OCI-LY1 (cell line): ENCODE data around the gene RASA3.

Experiments used
- H2AFZ ChIP-seq: fragments of 200-600 bp; sonication (generic), shearing (Covaris generic); 2 replicates; pipeline ENCODE4 v1.6.0; 2014; ENCODE audit warnings: antibody characterized with exemption, mild to moderate bottlenecking, low read length
- H3F3A ChIP-seq: fragments of 200-600 bp; sonication (generic), shearing (Covaris generic); 2 replicates; pipeline ENCODE4 v1.6.0; 2014; ENCODE audit warnings: mild to moderate bottlenecking, antibody characterized with exemption, low read length, moderate library complexity; ENCODE audit not compliant: insufficient read depth
- H3K27ac ChIP-seq: fragments of 200-600 bp; sonication (generic); 2 replicates; pipeline ENCODE4 v1.5.1; 2014; ENCODE audit warnings: low read length, mixed run types, mild to moderate bottlenecking, low read depth; ENCODE audit not compliant: poor library complexity, severe bottlenecking
- H3K27me3 ChIP-seq: fragments of 200-600 bp; sonication (generic); 2 replicates; pipeline ENCODE4 v1.6.0; 2014; ENCODE audit warnings: antibody characterized with exemption, mild to moderate bottlenecking, low read length, moderate library complexity; ENCODE audit not compliant: insufficient read depth
- H3K36me3 ChIP-seq: fragments of 200-600 bp; sonication (generic); 2 replicates; pipeline ENCODE4 v1.6.1; 2014; ENCODE audit warnings: mild to moderate bottlenecking, antibody characterized with exemption, low read length, moderate library complexity, mixed read lengths; ENCODE audit not compliant: insufficient read depth
- H3K4me1 ChIP-seq: fragments of 200-600 bp; sonication (generic); 2 replicates; pipeline ENCODE4 v1.5.1; 2014; ENCODE audit warnings: mild to moderate bottlenecking, low read length, moderate library complexity; ENCODE audit not compliant: insufficient read depth, severe bottlenecking
- H3K4me2 ChIP-seq: fragments of 200-600 bp; sonication (generic), shearing (Covaris generic); 2 replicates; pipeline ENCODE4 v1.6.1; 2014; ENCODE audit warnings: low read length
- H3K4me3 ChIP-seq: fragments of 200-600 bp; sonication (generic); 2 replicates; pipeline ENCODE4 v1.5.1; 2014; ENCODE audit warnings: low read length, low read depth, mild to moderate bottlenecking, mixed read lengths; ENCODE audit not compliant: poor library complexity, severe bottlenecking
- H3K79me2 ChIP-seq: fragments of 200-600 bp; shearing (Covaris generic); 2 replicates; pipeline ENCODE4 v1.6.1; 2016; ENCODE audit warnings: mixed run types, low read length, mixed read lengths; ENCODE audit not compliant: insufficient read depth
- H3K9ac ChIP-seq: fragments of 200-600 bp; sonication (generic), shearing (Covaris generic); 2 replicates; pipeline ENCODE4 v1.6.1; 2014; ENCODE audit warnings: mild to moderate bottlenecking, low read length, mixed read lengths
- H3K9me2 ChIP-seq: fragments of 200-600 bp; sonication (generic), shearing (Covaris generic); 2 replicates; pipeline ENCODE4 v1.6.1; 2014; ENCODE audit warnings: low read depth, mild to moderate bottlenecking, low read length, mixed read lengths
- H3K9me3 ChIP-seq: fragments of 200-600 bp; shearing (Covaris generic); 2 replicates; pipeline ENCODE4 v1.6.1; 2014; ENCODE audit warnings: low read length, mixed read lengths
- H4K20me1 ChIP-seq: fragments of 200-600 bp; sonication (generic), shearing (Covaris generic); 2 replicates; pipeline ENCODE4 v1.6.0; 2016; ENCODE audit warnings: mild to moderate bottlenecking, low read length; ENCODE audit not compliant: insufficient read depth
- EZH2 ChIP-seq: fragments of 200-600 bp; sonication (generic), shearing (Covaris generic); IDR thresholded peaks from 2 replicates; pipeline ENCODE4 v1.8.0; 2017; ENCODE audit warnings: borderline replicate concordance, mixed run types, mild to moderate bottlenecking, antibody characterized with exemption, low read length, moderate library complexity, mixed read lengths
- TF ChIP-seq, protein P1 (sequence below): fragments of 200-600 bp; sonication (generic), shearing (Covaris generic); IDR thresholded peaks from 2 replicates; pipeline ENCODE4 v1.5.1; 2017; ENCODE audit warnings: mild to moderate bottlenecking, antibody characterized with exemption, low read length, moderate library complexity, mixed read lengths

Gene RASA3

DNA sequence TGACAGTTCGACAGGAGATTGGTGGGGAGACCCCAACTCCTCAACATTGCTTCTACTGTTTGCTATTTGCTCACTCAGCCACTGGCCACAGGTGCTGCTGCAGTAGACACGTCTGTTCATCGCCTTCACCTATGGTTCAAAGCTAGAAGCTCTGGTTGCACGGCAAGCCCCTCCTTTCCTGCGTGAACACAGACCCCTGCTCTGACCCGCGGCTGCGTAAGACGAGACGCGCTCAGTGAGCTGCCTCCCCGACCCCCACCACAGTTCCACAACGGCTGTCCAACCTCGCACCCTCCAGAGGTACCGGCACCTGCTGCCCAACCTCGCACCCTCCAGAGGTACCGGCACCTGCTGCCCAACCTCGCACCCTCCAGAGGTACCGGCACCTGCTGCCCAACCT lies 6.8 kb downstream of the RASA3 start:
- Histone ChIP-seq H3F3A (peaks cover 8% of the 10 kb centered on the region; the same call in 1 of the 2 replicates), H3K9me2 (no peaks in the 10 kb centered on the region), H3K9me3 (no peaks in the 10 kb centered on the region), H4K20me1 (no peaks in the 10 kb centered on the region), H3K36me3 (no peaks in the 10 kb centered on the region), H3K79me2 (no peaks in the 10 kb centered on the region), H3K4me2 (no peak overlapping the region), H3K4me3 (no peak overlapping the region), H3K9ac (no peak overlapping the region), H3K27ac (no peak overlapping the region), H3K27me3 (no peaks in the 10 kb centered on the region), H3K4me1 (peaks cover 24% of the 10 kb centered on the region), H2AFZ (no peak overlapping the region)
- TF ChIP-seq, protein P1, sequence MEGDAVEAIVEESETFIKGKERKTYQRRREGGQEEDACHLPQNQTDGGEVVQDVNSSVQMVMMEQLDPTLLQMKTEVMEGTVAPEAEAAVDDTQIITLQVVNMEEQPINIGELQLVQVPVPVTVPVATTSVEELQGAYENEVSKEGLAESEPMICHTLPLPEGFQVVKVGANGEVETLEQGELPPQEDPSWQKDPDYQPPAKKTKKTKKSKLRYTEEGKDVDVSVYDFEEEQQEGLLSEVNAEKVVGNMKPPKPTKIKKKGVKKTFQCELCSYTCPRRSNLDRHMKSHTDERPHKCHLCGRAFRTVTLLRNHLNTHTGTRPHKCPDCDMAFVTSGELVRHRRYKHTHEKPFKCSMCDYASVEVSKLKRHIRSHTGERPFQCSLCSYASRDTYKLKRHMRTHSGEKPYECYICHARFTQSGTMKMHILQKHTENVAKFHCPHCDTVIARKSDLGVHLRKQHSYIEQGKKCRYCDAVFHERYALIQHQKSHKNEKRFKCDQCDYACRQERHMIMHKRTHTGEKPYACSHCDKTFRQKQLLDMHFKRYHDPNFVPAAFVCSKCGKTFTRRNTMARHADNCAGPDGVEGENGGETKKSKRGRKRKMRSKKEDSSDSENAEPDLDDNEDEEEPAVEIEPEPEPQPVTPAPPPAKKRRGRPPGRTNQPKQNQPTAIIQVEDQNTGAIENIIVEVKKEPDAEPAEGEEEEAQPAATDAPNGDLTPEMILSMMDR, result no peak
- TF ChIP-seq EZH2, result no peak

DNA sequence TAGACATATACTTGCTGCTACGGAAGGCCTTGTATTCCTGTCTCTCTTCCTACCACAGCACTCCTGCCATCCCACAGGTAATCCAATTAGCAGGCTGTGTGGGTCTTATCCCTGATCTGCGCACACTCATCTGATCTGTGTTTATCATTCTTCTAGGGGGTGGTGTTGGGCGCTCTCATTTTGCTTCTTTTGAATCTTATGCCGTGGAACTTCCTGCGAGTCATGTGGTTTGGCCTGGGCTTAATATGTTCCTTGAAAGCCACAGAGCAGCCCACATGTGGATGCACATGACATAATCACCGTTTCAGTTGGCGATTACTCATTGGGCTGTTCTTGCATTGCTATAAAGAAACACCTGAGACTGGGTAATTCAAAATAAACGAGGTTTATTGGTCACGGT lies 7.5 kb downstream of the RASA3 start:
- Histone ChIP-seq H3K9me2 (no peaks in the 10 kb centered on the region), H3K4me2 (no peak overlapping the region), H3K9ac (no peak overlapping the region), H3K9me3 (no peaks in the 10 kb centered on the region), H3K4me1 (peaks cover 18% of the 10 kb centered on the region), H4K20me1 (no peaks in the 10 kb centered on the region), H3F3A (peaks cover 8% of the 10 kb centered on the region; the same call in 1 of the 2 replicates), H3K79me2 (no peaks in the 10 kb centered on the region), H2AFZ (no peak overlapping the region), H3K27me3 (no peaks in the 10 kb centered on the region), H3K36me3 (no peaks in the 10 kb centered on the region), H3K4me3 (no peak overlapping the region), H3K27ac (no peak overlapping the region)
- TF ChIP-seq EZH2, result no peak
- TF ChIP-seq, protein P1, result no peak

DNA sequence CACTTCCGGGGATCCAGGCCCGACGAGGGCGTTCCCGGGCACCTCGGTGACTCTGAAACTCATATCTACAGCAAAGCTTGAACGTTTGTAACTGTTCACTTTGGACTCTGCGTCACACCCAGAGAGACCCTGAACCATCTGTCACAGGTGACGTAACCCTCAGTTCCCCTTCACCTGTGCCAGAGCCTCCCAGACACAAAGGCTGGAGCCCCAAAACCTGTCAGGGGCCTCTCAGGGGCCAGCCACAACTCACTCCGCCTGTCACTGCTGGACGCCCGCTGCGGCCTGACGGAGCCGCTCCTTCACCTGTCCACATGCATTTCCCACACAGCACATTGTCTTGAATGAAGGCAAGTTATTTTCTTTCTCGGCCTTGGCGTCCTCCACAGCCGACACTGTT lies 8.0 kb downstream of the RASA3 start:
- no peak overlapping the region for H3K4me3 ChIP-seq
- H3F3A ChIP-seq, result peaks cover 3% of the 10 kb centered on the region; the same call in 1 of the 2 replicates
- no peaks in the 10 kb centered on the region for H3K79me2 ChIP-seq
- H3K36me3 ChIP-seq, result no peaks in the 10 kb centered on the region
- no peaks in the 10 kb centered on the region for H3K9me3 ChIP-seq
- no peak overlapping the region for H3K9ac ChIP-seq
- H3K4me1 ChIP-seq, result peaks cover 13% of the 10 kb centered on the region
- H3K27me3 ChIP-seq, result no peaks in the 10 kb centered on the region
- TF ChIP-seq, protein P1, result no peak
- TF ChIP-seq EZH2, result no peak
- no peaks in the 10 kb centered on the region for H3K9me2 ChIP-seq
- H2AFZ ChIP-seq, result no peak overlapping the region
- no peaks in the 10 kb centered on the region for H4K20me1 ChIP-seq
- H3K27ac ChIP-seq, result no peak overlapping the region
- no peak overlapping the region for H3K4me2 ChIP-seq
